Colonic mucosa (tissue), 4 donors: Measurements from ENCODE around the gene DNTTIP2. TPM values are rescaled to one million over a fixed set of nuclear protein-coding genes. Genes with fewer than 3 reads are reported as not detected.
"Not testable (repeated sequence)": the region's sequence is repeated elsewhere in the genome, so short reads cannot be mapped to it uniquely, and the experiment has no call there.

Source experiments
- DNase-seq: peaks from one replicate; pipeline ENCODE4 v3.0.0-alpha.2; 2020
- H3K27ac ChIP-seq: fragments of 200-600 bp; one replicate; pipeline ENCODE4 v1.8.0; 2021
- H3K27me3 ChIP-seq: fragments of 200-600 bp; one replicate; pipeline ENCODE4 v1.8.0; 2021
- H3K36me3 ChIP-seq: fragments of 200-600 bp; one replicate; pipeline ENCODE4 v1.8.0; 2021
- H3K4me1 ChIP-seq: fragments of 200-600 bp; one replicate; pipeline ENCODE4 v1.8.0; 2021; ENCODE audit warnings: mild to moderate bottlenecking
- H3K4me3 ChIP-seq: fragments of 200-600 bp; one replicate; pipeline ENCODE4 v1.8.0; 2021
- H3K9ac ChIP-seq, 2 donors: one replicate each; pipeline ENCODE4 v1.7.0; 2013; ENCODE audit warnings: control low read depth in 2 of 2, low read depth in 2 of 2, low read length in 2 of 2
- H3K9me3 ChIP-seq: fragments of 200-600 bp; one replicate; pipeline ENCODE4 v1.8.0; 2021
- intact Hi-C: fragments of 100-400 bp; cut with DNase I; formaldehyde crosslinking; loops from one replicate; pipeline ENCODE4 v1.14.1; 2022
- total RNA-seq, 2 donors: library from RNA; stranded (reverse); fragmentation: NEBNext Ultra II Directional in 1 of 2; extraction: Animal tissue kit (Norgen Biotek cat#: 25700) in 1 of 2; gene quantifications; one replicate each; pipeline ENCODE4 v1.2.1, GENCODE V29; 2021
- TF ChIP-seq, protein P1 (sequence below): fragments of 200-600 bp; IDR thresholded peaks from one replicate; pipeline ENCODE4 v1.8.0; 2022; ENCODE audit warnings: antibody characterized with exemption, mild to moderate bottlenecking
- donor health status: healthy.
- donor health status: DM: no; HTN: no; CAD: no.
- donor health status: DM: no; HTN: no; CAD: no.

Gene DNTTIP2
- total RNA-seq, 2 donors from 2014 or later = 36.1 to 36.4 TPM

DNA sequence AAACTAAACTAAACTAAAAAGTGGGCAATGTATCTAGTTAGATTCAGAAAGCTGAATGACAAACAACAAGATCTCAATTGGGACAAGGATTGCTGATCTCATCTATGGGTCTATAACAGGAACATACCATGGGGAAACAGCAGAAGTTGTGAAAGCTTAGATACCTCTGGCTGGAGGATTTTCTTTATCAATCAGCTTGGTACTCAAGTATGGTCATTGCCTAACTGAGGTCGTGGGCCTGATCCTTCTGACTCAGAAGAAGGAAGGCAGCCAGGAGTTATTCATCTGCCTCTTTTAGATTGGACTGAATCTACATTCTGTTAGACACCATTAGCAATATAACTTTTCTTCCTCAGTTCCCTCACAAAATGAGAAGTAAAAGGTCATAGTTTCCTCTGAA is 39.7 kb downstream of the DNTTIP2 start:
- H3K4me1 ChIP-seq = peaks cover under 1% of the 10 kb centered on the region
- H3K9ac ChIP-seq = no peak overlapping the region
- DNase-seq = no peak
- TF ChIP-seq, protein P1, sequence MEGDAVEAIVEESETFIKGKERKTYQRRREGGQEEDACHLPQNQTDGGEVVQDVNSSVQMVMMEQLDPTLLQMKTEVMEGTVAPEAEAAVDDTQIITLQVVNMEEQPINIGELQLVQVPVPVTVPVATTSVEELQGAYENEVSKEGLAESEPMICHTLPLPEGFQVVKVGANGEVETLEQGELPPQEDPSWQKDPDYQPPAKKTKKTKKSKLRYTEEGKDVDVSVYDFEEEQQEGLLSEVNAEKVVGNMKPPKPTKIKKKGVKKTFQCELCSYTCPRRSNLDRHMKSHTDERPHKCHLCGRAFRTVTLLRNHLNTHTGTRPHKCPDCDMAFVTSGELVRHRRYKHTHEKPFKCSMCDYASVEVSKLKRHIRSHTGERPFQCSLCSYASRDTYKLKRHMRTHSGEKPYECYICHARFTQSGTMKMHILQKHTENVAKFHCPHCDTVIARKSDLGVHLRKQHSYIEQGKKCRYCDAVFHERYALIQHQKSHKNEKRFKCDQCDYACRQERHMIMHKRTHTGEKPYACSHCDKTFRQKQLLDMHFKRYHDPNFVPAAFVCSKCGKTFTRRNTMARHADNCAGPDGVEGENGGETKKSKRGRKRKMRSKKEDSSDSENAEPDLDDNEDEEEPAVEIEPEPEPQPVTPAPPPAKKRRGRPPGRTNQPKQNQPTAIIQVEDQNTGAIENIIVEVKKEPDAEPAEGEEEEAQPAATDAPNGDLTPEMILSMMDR = no peak
- no peaks in the 10 kb centered on the region for H3K27me3 ChIP-seq
- H3K27ac ChIP-seq = no peak overlapping the region
- intact Hi-C loops = no loop called here
- no peaks in the 10 kb centered on the region for H3K36me3 ChIP-seq
- H3K9me3 ChIP-seq = no peaks in the 10 kb centered on the region
- no peak overlapping the region for H3K4me3 ChIP-seq

DNA sequence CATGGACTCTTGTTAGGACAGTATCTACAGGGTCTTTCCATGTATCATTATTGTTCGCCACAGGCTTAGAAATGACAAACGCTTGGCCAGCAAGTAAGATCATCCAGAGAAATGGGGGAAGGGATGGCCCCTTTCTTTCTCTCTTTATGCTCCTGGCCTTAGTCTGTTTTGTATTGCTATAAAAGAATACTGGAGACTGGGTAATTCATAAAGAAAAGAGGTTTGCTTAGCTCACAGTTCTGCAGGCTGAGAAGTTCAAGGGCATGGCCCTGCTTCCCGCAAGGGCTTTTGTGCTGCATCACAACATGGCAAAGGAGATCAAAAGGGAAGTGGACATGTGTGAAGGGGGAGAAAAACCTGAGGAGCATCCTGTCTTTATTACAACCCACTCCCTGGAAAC is 41.0 kb downstream of the DNTTIP2 start:
- intact Hi-C loops = no loop called here

DNA sequence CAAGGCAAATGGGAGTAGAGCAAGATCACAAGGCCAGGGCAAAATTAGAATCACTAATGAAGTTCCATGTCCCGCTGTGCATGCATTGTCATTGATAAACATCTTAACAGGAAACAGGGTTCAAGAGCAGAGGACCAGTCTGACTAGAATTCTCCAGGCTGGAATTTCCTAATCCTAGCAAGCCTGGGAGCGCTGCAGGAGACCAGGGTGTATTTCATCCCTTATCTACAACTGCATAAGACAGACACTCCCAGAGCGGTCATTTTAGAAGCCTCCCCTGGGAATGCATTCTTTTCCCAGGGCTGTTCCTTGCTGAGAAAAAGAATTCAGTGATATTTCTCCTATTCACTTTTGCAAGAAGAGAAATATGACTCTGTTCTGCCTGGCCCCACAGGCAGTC is 45.7 kb downstream of the DNTTIP2 start:
- H3K4me1 ChIP-seq, intact Hi-C loops, H3K27ac ChIP-seq, H3K9me3 ChIP-seq, H3K9ac ChIP-seq, H3K36me3 ChIP-seq, DNase-seq, H3K4me3 ChIP-seq, H3K27me3 ChIP-seq: not testable (repeated sequence)

More for the DNA sequence above, 41.0 kb downstream of the DNTTIP2 start:
- TF ChIP-seq, protein P1 = no peak
- H3K4me1 ChIP-seq = no peaks in the 10 kb centered on the region
- no peak overlapping the region for H3K4me3 ChIP-seq
- no peak overlapping the region for H3K27ac ChIP-seq
- H3K27me3 ChIP-seq = no peaks in the 10 kb centered on the region
- no peaks in the 10 kb centered on the region for H3K9me3 ChIP-seq
- H3K9ac ChIP-seq = no peak overlapping the region
- H3K36me3 ChIP-seq = no peaks in the 10 kb centered on the region
- DNase-seq = no peak

DNA sequence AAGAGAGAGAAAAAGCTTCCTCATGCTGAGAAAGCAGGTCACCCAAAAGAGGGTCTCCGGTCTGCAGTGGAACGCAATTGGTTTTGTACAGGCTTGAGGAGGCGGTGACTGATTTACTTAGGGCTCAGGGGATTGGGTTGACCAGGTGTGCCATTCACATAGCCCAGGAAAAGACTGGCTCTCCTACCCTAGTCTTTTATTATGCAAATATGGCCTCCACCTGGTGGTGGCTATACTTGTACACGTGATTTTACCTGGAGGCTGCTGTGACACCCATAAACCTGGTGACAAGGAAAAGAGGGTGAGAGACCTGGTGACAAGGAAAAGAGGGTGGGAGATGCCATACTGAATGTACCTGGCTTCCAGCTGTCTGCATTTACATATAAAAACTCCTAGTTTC is 49.9 kb downstream of the DNTTIP2 start:
- no peak overlapping the region for H3K4me3 ChIP-seq
- no peaks in the 10 kb centered on the region for H3K27me3 ChIP-seq
- H3K27ac ChIP-seq = no peak overlapping the region
- no peaks in the 10 kb centered on the region for H3K4me1 ChIP-seq
- intact Hi-C loops = loop anchor here (10.0 kb wide), 1 partner anchor 524 kb away; no protein-coding TSS in a partner anchor
- DNase-seq = no peak
- TF ChIP-seq, protein P1 = no peak
- no peaks in the 10 kb centered on the region for H3K36me3 ChIP-seq
- H3K9ac ChIP-seq = no peak overlapping the region
- no peaks in the 10 kb centered on the region for H3K9me3 ChIP-seq

DNA sequence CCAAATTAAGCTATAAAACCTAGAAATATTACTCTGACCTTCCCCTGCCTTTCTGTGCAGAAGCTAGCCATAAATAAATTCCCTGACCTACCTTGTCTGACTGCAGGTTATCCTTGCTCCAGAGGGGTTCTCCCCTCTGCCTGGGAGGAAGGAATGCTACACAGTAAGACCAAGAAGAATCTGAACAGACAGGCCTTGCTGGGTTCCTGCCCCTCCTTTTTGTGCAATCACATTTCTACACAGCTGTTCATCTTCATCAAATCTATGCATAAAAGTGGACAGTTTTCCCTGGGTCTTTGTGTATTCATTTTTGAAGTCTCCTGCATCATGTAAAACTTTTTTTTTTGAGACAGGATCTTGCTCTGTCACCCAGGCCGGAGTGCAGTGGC is 50.6 kb downstream of the DNTTIP2 start:
- H3K9ac ChIP-seq = no peak overlapping the region
- intact Hi-C loops = loop anchor here (10.0 kb wide), 1 partner anchor 524 kb away; no protein-coding TSS in a partner anchor
- TF ChIP-seq, protein P1 = no peak

DNA sequence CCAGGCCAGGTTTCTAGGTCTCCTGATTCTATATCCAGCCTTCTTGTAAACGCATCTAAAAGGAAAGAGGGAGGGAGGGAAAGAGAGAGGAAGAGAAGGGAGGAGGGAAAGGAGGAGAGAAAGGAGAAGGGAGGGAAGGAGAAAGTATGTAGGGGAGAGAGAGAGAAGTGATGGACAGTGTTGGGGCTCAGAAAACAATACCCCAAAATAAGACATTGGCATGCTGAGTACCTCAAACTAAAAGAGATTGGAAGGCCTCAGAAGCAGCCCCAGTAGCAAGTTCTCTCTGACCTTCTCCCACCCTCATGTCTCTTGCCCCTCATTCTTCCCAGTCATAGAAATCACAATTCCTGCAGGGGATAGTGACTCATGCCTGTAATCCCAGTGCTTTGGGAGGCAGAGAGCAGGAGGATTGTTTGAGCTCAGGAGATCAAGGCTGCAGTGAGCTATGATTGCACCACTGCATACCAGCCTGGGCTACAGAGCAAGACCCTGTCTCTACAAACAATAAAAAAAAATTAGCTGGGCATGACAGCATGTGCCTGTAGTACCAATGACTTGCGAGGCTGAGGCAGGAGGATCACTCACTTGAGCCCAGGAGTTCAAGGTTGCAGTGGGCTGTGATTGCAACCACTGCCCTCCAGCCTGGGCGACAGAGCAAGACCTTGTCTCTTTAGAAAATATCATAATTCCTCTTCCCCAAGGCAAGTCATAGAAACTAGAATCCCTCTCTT is 51.2 kb downstream of the DNTTIP2 start:
- no peaks in the 10 kb centered on the region for H3K27me3 ChIP-seq
- H3K9me3 ChIP-seq = no peaks in the 10 kb centered on the region
- H3K4me3 ChIP-seq = no peak overlapping the region
- DNase-seq = no peak
- intact Hi-C loops = loop anchor here (10.0 kb wide), 1 partner anchor 523 kb away; no protein-coding TSS in a partner anchor
- no peaks in the 10 kb centered on the region for H3K36me3 ChIP-seq
- no peaks in the 10 kb centered on the region for H3K4me1 ChIP-seq
- no peak overlapping the region for H3K9ac ChIP-seq
- TF ChIP-seq, protein P1 = no peak
- no peak overlapping the region for H3K27ac ChIP-seq

More for the DNA sequence above, 50.6 kb downstream of the DNTTIP2 start:
- H3K4me3 ChIP-seq = no peak overlapping the region
- no peaks in the 10 kb centered on the region for H3K36me3 ChIP-seq
- no peaks in the 10 kb centered on the region for H3K9me3 ChIP-seq
- H3K4me1 ChIP-seq = no peaks in the 10 kb centered on the region
- H3K27me3 ChIP-seq = no peaks in the 10 kb centered on the region
- H3K27ac ChIP-seq = no peak overlapping the region
- no peak for DNase-seq
